ENCODE data around the gene FOXS1.

Gene FOXS1

GRCh38 chr20:31844737-31845299, 586 bp downstream of the FOXS1 start:
- TF ChIP-seq, protein P1, sequence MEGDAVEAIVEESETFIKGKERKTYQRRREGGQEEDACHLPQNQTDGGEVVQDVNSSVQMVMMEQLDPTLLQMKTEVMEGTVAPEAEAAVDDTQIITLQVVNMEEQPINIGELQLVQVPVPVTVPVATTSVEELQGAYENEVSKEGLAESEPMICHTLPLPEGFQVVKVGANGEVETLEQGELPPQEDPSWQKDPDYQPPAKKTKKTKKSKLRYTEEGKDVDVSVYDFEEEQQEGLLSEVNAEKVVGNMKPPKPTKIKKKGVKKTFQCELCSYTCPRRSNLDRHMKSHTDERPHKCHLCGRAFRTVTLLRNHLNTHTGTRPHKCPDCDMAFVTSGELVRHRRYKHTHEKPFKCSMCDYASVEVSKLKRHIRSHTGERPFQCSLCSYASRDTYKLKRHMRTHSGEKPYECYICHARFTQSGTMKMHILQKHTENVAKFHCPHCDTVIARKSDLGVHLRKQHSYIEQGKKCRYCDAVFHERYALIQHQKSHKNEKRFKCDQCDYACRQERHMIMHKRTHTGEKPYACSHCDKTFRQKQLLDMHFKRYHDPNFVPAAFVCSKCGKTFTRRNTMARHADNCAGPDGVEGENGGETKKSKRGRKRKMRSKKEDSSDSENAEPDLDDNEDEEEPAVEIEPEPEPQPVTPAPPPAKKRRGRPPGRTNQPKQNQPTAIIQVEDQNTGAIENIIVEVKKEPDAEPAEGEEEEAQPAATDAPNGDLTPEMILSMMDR (conservative IDR thresholded peaks at IDR 0.05; ENCODE audit: low read length): no peak
- no peak for DNase-seq (ENCODE audit: low read depth)
- no peak overlapping the region for H3K4me3 ChIP-seq (ENCODE audit: low read length)

DNA sequence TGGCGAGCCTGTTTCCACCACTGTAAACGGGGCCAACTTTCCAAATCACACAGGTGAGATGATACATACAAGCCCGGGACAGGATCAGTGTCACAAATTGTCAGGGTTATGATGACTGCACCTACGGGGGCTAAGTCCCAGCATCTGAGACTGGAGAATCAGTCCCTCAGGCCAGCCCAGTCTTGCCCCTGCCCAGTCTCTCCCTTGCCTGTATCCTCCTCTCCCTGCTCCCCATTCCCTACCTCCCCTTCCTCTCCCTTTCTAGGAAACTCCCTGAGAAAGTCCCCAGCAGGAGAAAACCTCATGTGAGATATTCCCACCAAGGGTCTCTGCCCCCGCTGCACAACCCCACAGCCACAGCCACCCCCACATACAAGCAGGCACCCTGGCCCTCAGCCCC, 1.5 kb downstream of the FOXS1 start:
- no peak for DNase-seq (ENCODE audit: low read depth)
- no peak overlapping the region for H3K4me3 ChIP-seq (ENCODE audit: low read length)
- TF ChIP-seq, protein P1 (conservative IDR thresholded peaks at IDR 0.05; ENCODE audit: low read length): no peak

- TF ChIP-seq, protein P1 (conservative IDR thresholded peaks at IDR 0.05; ENCODE audit: low read length): no peak
- no peak for DNase-seq (ENCODE audit: low read depth)
- H3K4me3 ChIP-seq (ENCODE audit: low read length): no peak overlapping the region
These were observed 2.1 kb downstream of the FOXS1 start for GRCh38 chr20:31843288-31843687.

GRCh38 chr20:31842471-31843157, 2.8 kb downstream of the FOXS1 start:
- DNase-seq (ENCODE audit: low read depth): peak; percentile 58
- no peak overlapping the region for H3K4me3 ChIP-seq (ENCODE audit: low read length)
- TF ChIP-seq, protein P1 (conservative IDR thresholded peaks at IDR 0.05; ENCODE audit: low read length): no peak

- no peak overlapping the region for H3K4me3 ChIP-seq (ENCODE audit: low read length)
- DNase-seq (ENCODE audit: low read depth): peak; percentile 54
- TF ChIP-seq, protein P1 (conservative IDR thresholded peaks at IDR 0.05; ENCODE audit: low read length): no peak
These were observed 3.5 kb downstream of the FOXS1 start for GRCh38 chr20:31841928-31842327.

GRCh38 chr20:31840906-31841816, 4.2 kb downstream of the FOXS1 start:
- H3K4me3 ChIP-seq (ENCODE audit: low read length): no peak overlapping the region
- DNase-seq (ENCODE audit: low read depth): peak; percentile 47
- TF ChIP-seq, protein P1 (conservative IDR thresholded peaks at IDR 0.05; ENCODE audit: low read length): no peak
